NCI-H510A treated with DMSO at 0.1 percent for 48 hours (cell line): Measurements from ENCODE around the gene DHCR24.

Experiments used
- DNase-seq: peaks from one replicate; lab custom pipeline; 2025; lab: John Stamatoyannopoulos, UW

The DHCR24 gene

GRCh38 chr1:54815086-54815876, 71.7 kb downstream of the DHCR24 start:
- DNase-seq: no peak

GRCh38 chr1:54814571-54814970, 72.4 kb downstream of the DHCR24 start:
- DNase-seq: no peak

GRCh38 chr1:54814126-54814498, 72.9 kb downstream of the DHCR24 start:
- no peak for DNase-seq

GRCh38 chr1:54813485-54814125, 73.4 kb downstream of the DHCR24 start:
- no peak for DNase-seq

GRCh38 chr1:54812801-54813484, 74.1 kb downstream of the DHCR24 start:
- DNase-seq: no peak

GRCh38 chr1:54811739-54812655, 75.0 kb downstream of the DHCR24 start:
- no peak for DNase-seq

- DNase-seq: no peak
Measured at GRCh38 chr1:54811066-54811465, 75.9 kb downstream of the DHCR24 start.

GRCh38 chr1:54810153-54810942, 76.6 kb downstream of the DHCR24 start:
- peak; percentile 78 for DNase-seq

GRCh38 chr1:54809496-54810074, 77.4 kb downstream of the DHCR24 start:
- DNase-seq: no peak

GRCh38 chr1:54808443-54809207, 78.4 kb downstream of the DHCR24 start:
- no peak for DNase-seq

- DNase-seq: no peak
Measured at GRCh38 chr1:54807756-54808155, 79.2 kb downstream of the DHCR24 start.

- DNase-seq: no peak
Measured at GRCh38 chr1:54806931-54807611, 79.9 kb downstream of the DHCR24 start.

- DNase-seq: no peak
Measured at GRCh38 chr1:54805981-54806381, 81.0 kb downstream of the DHCR24 start.

- DNase-seq: no peak
Measured at GRCh38 chr1:54805466-54805865, 81.5 kb downstream of the DHCR24 start.

- no peak for DNase-seq
Measured at GRCh38 chr1:54804471-54805132, 82.4 kb downstream of the DHCR24 start.

GRCh38 chr1:54803761-54804470, 83.1 kb downstream of the DHCR24 start:
- DNase-seq: no peak

- peak; percentile 84 for DNase-seq
Measured at GRCh38 chr1:54800899-54801759, 85.9 kb downstream of the DHCR24 start, which contains the start of gene TTC22. TSS of gene TTC22 (minus strand) at chr1:54801323. CDS start at chr1:54801163, 160 bp downstream.
